ENCODE data around the gene RMND1.
"Not testable (repeated sequence)": the region's sequence is repeated elsewhere in the genome, so short reads cannot be mapped to it uniquely, and the experiment has no call there.

RMND1 gene

DNA sequence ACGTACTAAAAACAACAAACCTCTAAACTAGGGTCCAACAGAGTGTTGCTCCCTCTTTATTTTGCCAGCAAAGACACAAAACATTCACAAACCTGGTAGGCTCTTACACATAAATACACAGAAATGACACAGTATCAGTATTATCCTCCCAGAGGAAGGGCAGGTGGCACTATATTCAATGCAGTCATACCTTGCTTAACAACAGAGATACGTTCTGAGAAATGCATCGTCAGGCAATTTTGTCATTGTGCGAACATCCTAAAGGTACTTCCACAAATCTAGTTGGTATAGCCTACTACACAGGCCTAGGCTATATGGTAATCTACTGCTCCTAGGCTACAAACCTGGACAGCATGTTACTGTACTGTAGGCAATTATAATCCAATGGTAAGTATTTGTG lies 70.2 kb downstream of the RMND1 start:
- DNase-seq, result no peak

DNA sequence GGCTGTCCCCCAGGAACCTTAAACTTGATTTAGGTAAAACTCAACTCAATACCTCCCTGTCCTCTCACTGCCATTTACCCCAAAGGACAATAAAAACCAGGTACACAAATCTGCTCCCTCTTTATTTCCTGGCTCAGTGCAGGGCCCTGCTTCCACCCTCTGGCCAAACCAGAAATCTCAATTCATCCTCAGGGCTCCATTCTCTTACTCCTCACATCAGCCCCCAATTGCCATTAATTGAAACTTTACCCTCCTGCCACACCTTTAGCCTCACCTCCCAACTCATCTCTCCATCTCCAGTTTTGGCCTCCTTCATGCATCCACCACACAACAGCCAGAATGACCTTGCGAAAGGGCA lies 71.1 kb downstream of the RMND1 start:
- DNase-seq, result no peak

DNA sequence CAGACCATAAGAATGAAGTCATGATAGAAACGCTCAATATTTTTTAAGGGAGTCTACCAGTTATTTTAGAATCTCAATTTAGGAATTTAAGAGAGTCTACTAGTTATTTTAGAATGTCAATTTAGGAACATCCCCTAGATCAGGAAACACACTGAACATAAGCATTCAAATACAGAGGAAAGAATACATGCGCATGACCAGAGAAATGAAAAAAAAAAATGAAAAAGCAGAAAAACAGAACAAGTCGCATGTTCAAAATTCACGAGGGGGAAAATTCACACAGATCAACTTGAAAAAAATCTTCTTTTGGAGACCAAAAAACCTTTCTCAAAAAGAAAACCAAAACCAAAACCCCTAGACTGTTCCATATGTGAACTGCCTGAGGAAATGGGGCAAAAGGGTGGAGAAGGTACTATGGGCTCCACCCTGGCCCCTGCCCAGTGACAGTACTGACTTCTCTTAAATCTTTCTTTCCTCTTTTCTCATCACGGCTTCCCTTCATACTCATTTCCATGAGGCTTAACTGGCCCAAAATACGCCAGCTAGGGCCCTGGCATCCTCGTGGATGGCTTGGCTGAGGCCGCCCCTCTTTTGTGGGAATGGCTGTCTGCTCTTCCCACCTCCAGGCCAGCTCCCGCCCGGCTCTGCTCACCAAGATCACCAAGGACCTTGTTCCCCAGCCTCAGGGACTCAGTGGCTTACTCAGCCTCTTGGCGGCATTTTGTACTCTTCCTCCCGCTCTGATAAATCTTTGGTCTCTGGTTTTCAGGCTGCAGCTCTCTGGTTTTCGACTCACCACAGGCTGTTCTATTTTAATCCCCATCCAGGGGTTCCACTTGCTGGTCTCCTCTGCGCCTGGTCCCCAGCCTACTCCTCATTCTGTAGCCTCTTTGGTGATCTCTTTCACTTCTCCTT lies 71.7 kb downstream of the RMND1 start:
- no peak for DNase-seq

- DNase-seq, result no peak
Measured at GRCh38 chr6:151377095-151377494, 74.8 kb downstream of the RMND1 start.

DNA sequence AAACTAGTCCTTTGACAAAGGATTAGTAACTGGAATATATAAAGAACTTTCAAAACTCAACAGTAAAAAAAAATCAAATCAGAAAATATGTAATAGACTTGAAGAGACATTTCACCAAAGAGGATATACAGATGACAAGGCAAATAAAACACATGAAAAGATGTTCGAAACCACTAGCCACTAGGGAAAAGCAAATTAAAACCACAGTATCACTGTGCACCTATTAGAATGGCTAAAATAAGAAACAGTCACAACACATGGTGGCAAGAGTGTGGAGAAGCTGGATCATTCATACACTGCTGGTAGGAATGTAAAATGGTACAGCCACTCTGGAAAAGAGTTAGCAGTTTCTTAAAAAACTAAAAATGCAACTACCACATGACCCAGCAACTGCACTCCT lies 75.5 kb downstream of the RMND1 start:
- DNase-seq, result no peak

DNA sequence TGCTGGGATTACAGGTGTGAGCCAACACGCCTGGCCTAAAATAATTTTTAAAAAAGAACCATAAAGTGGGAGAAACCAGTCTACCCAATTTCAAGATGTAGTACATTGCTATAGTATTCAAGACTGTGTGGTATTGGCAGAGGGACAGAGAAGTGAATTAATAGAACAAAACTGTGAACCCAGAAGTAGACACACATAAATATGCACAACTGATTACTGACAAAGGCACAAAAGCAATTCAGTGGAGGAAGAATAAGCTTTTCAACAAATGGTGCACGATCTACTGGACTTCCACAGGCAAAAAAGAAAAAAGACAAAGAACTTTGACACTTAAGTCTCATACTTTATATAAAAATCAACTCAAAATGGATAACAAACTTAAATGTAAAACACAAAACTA lies 76.1 kb downstream of the RMND1 start:
- no peak for DNase-seq

GRCh38 chr6:151374036-151374683 lies 77.8 kb downstream of the RMND1 start:
- no peak for DNase-seq

DNA sequence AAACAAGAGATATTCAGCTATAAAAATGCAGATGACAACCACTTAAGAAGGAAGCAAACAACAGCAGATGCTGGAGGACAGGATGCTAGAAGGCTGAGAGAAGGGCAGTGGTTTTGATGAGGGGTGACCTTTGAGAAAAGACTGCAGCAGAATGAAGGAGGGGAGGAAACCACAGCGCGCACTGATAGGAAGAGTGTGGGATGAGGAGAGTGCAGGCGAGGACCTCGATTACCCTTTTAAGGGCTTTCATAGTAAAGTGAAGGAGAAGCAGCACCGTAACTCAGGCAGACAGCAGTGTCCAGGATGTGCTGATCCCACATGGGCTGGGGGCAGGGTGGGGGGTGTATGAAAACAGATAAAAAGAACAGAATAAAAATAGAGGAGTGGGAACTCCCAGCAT lies 79.8 kb downstream of the RMND1 start:
- DNase-seq, result no peak

DNA sequence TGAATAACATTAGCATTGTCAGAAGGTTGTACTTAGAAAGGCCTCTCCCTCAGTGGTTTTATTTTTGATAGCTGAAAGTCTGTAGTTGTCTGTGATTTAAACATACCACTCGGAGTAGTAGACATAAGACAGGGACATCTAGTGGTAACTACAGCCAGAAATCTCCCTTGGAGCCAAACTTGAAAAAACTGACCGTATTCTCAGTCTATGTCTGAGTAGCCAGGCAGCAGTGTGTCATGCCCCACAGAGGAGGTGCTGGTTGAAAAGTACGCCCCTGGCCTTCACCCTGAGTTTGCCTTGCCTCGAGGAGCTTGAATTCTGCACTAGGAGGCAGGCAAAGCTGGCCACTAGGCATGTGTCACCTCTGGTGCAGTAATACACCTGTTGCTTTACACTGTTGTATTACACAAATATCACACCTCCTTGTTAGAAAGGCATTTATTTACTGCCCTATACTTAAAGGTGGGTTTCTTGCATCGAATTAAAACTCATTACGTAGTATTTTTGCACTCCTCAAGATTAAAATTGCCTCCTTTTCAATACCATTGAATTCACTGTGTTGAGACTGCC lies 81.3 kb downstream of the RMND1 start:
- no peak for DNase-seq

- no peak for DNase-seq
Measured at GRCh38 chr6:151365233-151365632, 86.7 kb downstream of the RMND1 start.

DNA sequence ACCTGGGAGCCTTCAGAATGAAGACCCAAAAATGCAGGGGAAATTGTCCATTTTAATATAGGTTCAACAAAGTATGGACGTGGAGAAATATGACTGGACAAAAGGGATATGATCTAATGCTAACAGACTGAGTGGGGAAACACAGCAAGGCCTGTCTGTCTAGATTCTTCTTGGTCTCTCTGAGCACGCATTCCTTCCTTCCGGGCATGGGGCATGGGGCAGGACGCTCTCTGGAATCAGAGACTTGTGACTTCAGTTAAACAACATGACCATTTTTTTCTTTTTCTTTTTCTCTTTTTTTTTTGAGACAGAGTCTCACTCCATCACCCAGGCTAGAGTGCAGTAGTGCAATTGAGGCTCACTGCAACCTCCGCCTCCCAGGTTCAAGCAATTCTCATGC lies 92.4 kb downstream of the RMND1 start:
- no peak for DNase-seq

GRCh38 chr6:151358475-151358874 lies 93.5 kb downstream of the RMND1 start:
- DNase-seq, result no peak

- no peak for DNase-seq
Measured at GRCh38 chr6:151357758-151358436, 94.0 kb downstream of the RMND1 start.

GRCh38 chr6:151356983-151357382 lies 94.9 kb downstream of the RMND1 start:
- DNase-seq, result not testable (repeated sequence)

Measured in NCI-H1930 (cell line).